WTC11 (cell line): Measurements from ENCODE around the gene CPPED1.

ENCODE experiments used
- ATF1 ChIP-seq: sonication (generic); formaldehyde crosslinking; IDR thresholded peaks from 2 replicates; pipeline ENCODE4 v1.8.1; 2023; ENCODE audit warnings: mild to moderate bottlenecking, moderate library complexity, missing genetic modification reagents
- CTCF ChIP-seq: fragments of 200-600 bp; IDR thresholded peaks from 2 replicates; pipeline ENCODE4 v1.8.0; 2022; ENCODE audit warnings: antibody characterized with exemption
- ELF4 ChIP-seq: sonication (generic); formaldehyde crosslinking; IDR thresholded peaks from 2 replicates; pipeline ENCODE4 v1.8.1; 2022; ENCODE audit warnings: low read depth, mild to moderate bottlenecking, moderate library complexity, missing genetic modification reagents
- GABPB1 ChIP-seq: sonication (generic); formaldehyde crosslinking; IDR thresholded peaks from 2 replicates; pipeline ENCODE4 v1.8.1; 2023; ENCODE audit warnings: mild to moderate bottlenecking, missing genetic modification reagents
- JUN ChIP-seq: sonication (generic); formaldehyde crosslinking; IDR thresholded peaks from 2 replicates; pipeline ENCODE4 v1.8.0; 2023; ENCODE audit warnings: mild to moderate bottlenecking, missing genetic modification reagents
- MAX ChIP-seq: sonication (generic); formaldehyde crosslinking; IDR thresholded peaks from 2 replicates; pipeline ENCODE4 v1.8.0; 2022; ENCODE audit warnings: mild to moderate bottlenecking, missing genetic modification reagents
- TEAD4 ChIP-seq: sonication (generic); formaldehyde crosslinking; IDR thresholded peaks from 2 replicates; pipeline ENCODE4 v1.8.0; 2022; ENCODE audit warnings: mild to moderate bottlenecking, missing genetic modification reagents
- USF2 ChIP-seq: sonication (generic); formaldehyde crosslinking; IDR thresholded peaks from 2 replicates; pipeline ENCODE4 v1.8.1; 2023; ENCODE audit warnings: mild to moderate bottlenecking, missing genetic modification reagents, moderate library complexity
- ZNF121 ChIP-seq: sonication (generic); formaldehyde crosslinking; IDR thresholded peaks from 2 replicates; pipeline ENCODE4 v1.8.0; 2023; ENCODE audit warnings: missing genetic modification reagents
- ZNF138 ChIP-seq: sonication (generic); formaldehyde crosslinking; conservative IDR thresholded peaks from 2 replicates; pipeline ENCODE4 v1.8.1; 2022; ENCODE audit warnings: mild to moderate bottlenecking, moderate library complexity, missing genetic modification reagents

- no peak for TF ChIP-seq ZNF138 (CRISPR knock-in tag)
- no peak for TF ChIP-seq CTCF
- no peak for TF ChIP-seq GABPB1 (CRISPR knock-in tag)
- no peak for TF ChIP-seq ZNF121 (CRISPR knock-in tag)
- TF ChIP-seq JUN (CRISPR knock-in tag), result no peak
- no peak for TF ChIP-seq MAX (CRISPR knock-in tag)
- no peak for TF ChIP-seq TEAD4
- no peak for TF ChIP-seq ATF1
- TF ChIP-seq ELF4 (CRISPR knock-in tag), result no peak
- TF ChIP-seq USF2 (CRISPR knock-in tag), result no peak
Measured at GRCh38 chr16:12651765-12652512, 151.7 kb downstream of the CPPED1 start.
